Spleen (tissue), 7 donors: ENCODE results near the gene DPM3.

Source experiments
- POLR2A ChIP-seq, 3 donors: fragments of 450-650 bp; IDR thresholded peaks; one replicate each; pipeline ENCODE4 v1.5.1; 2017; ENCODE audit warnings: antibody characterized with exemption in 3 of 3, mild to moderate bottlenecking in 1 of 3
- POLR2AphosphoS5 ChIP-seq, 3 donors: sonication (generic); formaldehyde crosslinking; IDR thresholded peaks; one replicate each; pipeline ENCODE4 v1.5.1; 2017; ENCODE audit warnings: antibody characterized with exemption in 3 of 3
- TF ChIP-seq, protein P1 (sequence below), 11 experiments: fragments of 200-600 bp in 7 of 11; fragments of 450-650 bp in 4 of 11; sonication (generic) in 4 of 11; IDR thresholded peaks in 8 of 11; conservative IDR thresholded peaks in 3 of 11; 1 replicate in 7 of 11; 2 replicates in 4 of 11; pipeline versions ENCODE4 v1.4.0 to v1.8.0; 2016 to 2021; ENCODE audit warnings: antibody characterized with exemption in 11 of 11, inconsistent platforms in 4 of 11, mild to moderate bottlenecking in 1 of 11
- donor health status: DM: no; HTN: no; CAD: no; lungs with moderate emphysema.
- donor health status: DM: no; HTN: no; CAD: no.
- donor health status: DM: no; HTN: no; CAD: no.

DNA sequence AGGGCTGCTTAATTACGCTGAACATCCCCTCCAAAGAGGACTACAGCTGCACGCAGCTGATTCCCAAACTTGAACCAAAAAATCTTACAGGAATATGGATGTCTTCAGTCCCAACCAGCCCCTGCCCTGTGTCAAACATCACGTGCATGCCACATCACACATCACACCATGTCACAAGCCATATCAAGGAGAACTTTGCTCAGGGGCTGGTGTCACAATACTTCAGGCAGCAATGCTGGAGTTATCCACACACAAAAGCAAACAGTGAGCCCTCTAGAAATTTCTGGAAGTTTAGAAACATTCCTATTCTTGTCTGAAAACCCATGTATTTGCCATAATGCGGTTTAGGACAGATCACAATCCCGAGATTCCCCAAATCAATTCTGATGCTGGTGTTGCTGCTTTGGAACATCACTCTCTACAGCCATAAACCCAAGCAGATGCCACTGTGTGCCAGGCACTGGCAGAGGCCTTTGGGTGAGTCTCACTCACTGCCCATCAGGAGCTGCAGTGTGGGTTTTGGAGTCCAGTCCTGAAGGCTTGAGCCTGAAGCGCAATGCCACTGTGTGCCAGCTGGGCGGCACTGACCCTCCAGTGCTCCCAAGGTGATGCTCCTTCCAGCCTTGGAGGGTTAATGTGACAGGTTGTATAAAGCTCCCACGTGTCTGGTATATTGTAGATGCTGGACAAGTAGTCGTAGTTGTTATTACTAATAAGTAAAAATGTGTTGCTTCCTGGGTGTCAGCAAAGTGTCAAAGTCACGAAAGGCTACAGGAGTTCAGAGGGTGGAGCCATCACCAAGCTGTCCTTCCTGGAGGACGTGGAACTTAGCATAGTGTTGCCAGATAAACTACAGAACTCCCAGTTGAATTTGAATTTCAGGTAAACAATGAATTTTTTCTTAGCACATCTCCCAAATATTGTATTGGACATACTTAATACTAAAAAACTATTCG, 32.7 kb downstream of the DPM3 start:
- TF ChIP-seq, protein P1, sequence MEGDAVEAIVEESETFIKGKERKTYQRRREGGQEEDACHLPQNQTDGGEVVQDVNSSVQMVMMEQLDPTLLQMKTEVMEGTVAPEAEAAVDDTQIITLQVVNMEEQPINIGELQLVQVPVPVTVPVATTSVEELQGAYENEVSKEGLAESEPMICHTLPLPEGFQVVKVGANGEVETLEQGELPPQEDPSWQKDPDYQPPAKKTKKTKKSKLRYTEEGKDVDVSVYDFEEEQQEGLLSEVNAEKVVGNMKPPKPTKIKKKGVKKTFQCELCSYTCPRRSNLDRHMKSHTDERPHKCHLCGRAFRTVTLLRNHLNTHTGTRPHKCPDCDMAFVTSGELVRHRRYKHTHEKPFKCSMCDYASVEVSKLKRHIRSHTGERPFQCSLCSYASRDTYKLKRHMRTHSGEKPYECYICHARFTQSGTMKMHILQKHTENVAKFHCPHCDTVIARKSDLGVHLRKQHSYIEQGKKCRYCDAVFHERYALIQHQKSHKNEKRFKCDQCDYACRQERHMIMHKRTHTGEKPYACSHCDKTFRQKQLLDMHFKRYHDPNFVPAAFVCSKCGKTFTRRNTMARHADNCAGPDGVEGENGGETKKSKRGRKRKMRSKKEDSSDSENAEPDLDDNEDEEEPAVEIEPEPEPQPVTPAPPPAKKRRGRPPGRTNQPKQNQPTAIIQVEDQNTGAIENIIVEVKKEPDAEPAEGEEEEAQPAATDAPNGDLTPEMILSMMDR (IDR thresholded peaks at IDR 0.05 in 8 of 11, conservative IDR thresholded peaks at IDR 0.05 in 3 of 11) = no peak
- no peak for TF ChIP-seq POLR2AphosphoS5 (IDR thresholded peaks at IDR 0.05)
- TF ChIP-seq POLR2A (IDR thresholded peaks at IDR 0.05) = no peak
